ENCODE results near the gene TTPAL. TPM values are rescaled to one million over a fixed set of nuclear protein-coding genes. Genes with fewer than 3 reads are reported as not detected.
A peak's percentile ranks its signal among the peaks of the same experiment; 100 is the strongest.

The TTPAL gene
- total and polyA plus RNA-seq, 9 of the 15 experiments (the other 6 are each of a cell fraction or from before 2014, with no cell fraction given) = 1.1 to 7.0 (median 2.6) TPM

DNA sequence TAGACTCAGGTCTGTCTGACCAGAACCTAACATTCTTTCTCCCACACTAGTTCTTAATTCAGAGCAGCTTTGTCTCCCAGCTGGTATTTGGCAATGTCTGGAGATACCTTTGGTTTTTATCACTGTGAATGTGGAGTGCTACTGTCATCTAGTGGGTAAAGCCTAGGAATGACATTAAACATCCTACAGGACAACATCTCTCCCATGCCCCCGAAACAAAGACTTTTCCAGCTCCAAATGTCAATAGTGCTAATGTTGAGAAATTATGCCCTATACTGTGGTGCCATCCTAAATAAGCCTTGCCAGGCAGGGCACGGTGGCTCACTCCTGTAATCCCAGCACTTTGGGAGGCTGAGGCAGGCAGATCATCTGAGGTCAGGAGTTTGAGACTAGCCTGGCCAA is 4.2 kb upstream of the TTPAL start:
- Histone ChIP-seq H4K20me1 (replicated peaks; ENCODE audit: control insufficient read depth, insufficient read depth, low read length) (no peaks in the 10 kb centered on the region), H3K9me3 (replicated peaks; ENCODE audit: control insufficient read depth, insufficient read depth, low read depth, low read length) (no peaks in the 10 kb centered on the region), H3K4me1 (replicated peaks in 1 of 2; ENCODE audit: control insufficient read depth in 2 of 2, insufficient read depth in 2 of 2, low read length in 2 of 2) (peaks cover 7 to 13% of the 10 kb centered on the region in 2 experiments; a peak in 4 of 5 replicates), H2AFZ (ENCODE audit: low read depth, low read length) (no peak overlapping the region), H3K9ac (ENCODE audit: insufficient read depth in 1 of 2, low read depth in 2 of 2, low read length in 2 of 2) (no peak overlapping the region), H3K27ac (ENCODE audit: extremely low read depth, low read depth, low read length) (no peak overlapping the region), H3K27me3 (ENCODE audit: control insufficient read depth in 2 of 2, insufficient read depth in 2 of 2, low read length in 2 of 2) (peaks cover 22% of the 10 kb centered on the region in 2 experiments), H3K79me2 (ENCODE audit: control insufficient read depth, insufficient read depth, low read length) (peaks cover 7% of the 10 kb centered on the region; the same call in 1 of the 3 replicates), H3K9me1 (ENCODE audit: control insufficient read depth, insufficient read depth, low read length) (no peaks in the 10 kb centered on the region), H3K4me2 (ENCODE audit: insufficient read depth, low read length) (no peak overlapping the region), H3K36me3 (ENCODE audit: control insufficient read depth, insufficient read depth, low read length) (no peaks in the 10 kb centered on the region), H3K4me3 (no peak overlapping the region)
- CTCF ChIA-PET (ENCODE audit: low intra/inter-chr PET ratio) = interaction anchor here (1.3 to 1.4 kb wide), 2 partner anchors 83 to 255 kb away, joined by 3 to 4 read pairs; no protein-coding TSS in a partner anchor
- BruUV-seq (replicated peaks) = no TSS peak
- 5% methylated on average over 2 of the region's 2 CpGs for WGBS (ENCODE audit: insufficient coverage, low coverage, missing lambda C conversion rate)
- POLR2A ChIA-PET = interaction anchor here (1.0 kb wide), 1 partner anchor 17 kb away, joined by 3 read pairs; no protein-coding TSS in a partner anchor
- ATAC-seq (no peak), FAIRE-seq (no peak), DNase-seq (ENCODE audit: extremely low read depth in 1 of 4, low spot score in 3 of 4) (peak in 1 of 4 experiments; percentile 16)
- in situ Hi-C loops (cut with MboI) = no loop called here
- intact Hi-C loops (cut with micrococcal nuclease) = loop anchor here (5.0 kb wide), 1 partner anchor 159 kb away; the partner anchor contains the start of gene FITM2
- TF ChIP-seq PHF8 (IDR thresholded peaks at IDR 0.05; ENCODE audit: borderline replicate concordance, low read length) (no peak), RBM39 (optimal IDR thresholded peaks at IDR 0.05; ENCODE audit: low read depth, low read length) (no peak), ETS2 (tag; IDR thresholded peaks at IDR 0.05; ENCODE audit: borderline replicate concordance, poor library complexity, severe bottlenecking) (no peak), SMC3 (conservative IDR thresholded peaks at IDR 0.05; ENCODE audit: insufficient read depth, low read depth, low read length) (0 out of 2 replicates have a peak, but pooled peaks have one; percentile 24), SAFB (IDR thresholded peaks at IDR 0.05; ENCODE audit: borderline replicate concordance, low read depth, low read length) (no peak), ZNF12 (CRISPR knock-in tag; IDR thresholded peaks at IDR 0.05) (no peak), SPI1 (IDR thresholded peaks at IDR 0.05; ENCODE audit: borderline replicate concordance, low read depth, low read length) (no peak), GATAD2B (IDR thresholded peaks at IDR 0.05; ENCODE audit: borderline replicate concordance) (no peak), RAD21 (CRISPR knock-in tag; conservative IDR thresholded peaks at IDR 0.05 in 1 of 2, IDR thresholded peaks at IDR 0.05 in 1 of 2) (peak; percentile 53 to 76), SRSF7 (optimal IDR thresholded peaks at IDR 0.05; ENCODE audit: low read depth, low read length) (no peak), CEBPG (CRISPR knock-in tag; IDR thresholded peaks at IDR 0.05) (no peak), CEBPG (tag; conservative IDR thresholded peaks at IDR 0.05 in 1 of 2, IDR thresholded peaks at IDR 0.05 in 1 of 2) (peak in 1 of 2 experiments; percentile 23; a peak in 1 of 4 replicates), CEBPB (tag; IDR thresholded peaks at IDR 0.05) (peak; percentile 47; the same call in 1 of the 2 replicates), ZKSCAN1 (IDR thresholded peaks at IDR 0.05; ENCODE audit: low read depth, low read length) (no peak), SMAD2 (IDR thresholded peaks at IDR 0.05; ENCODE audit: low read depth, low read length) (no peak), SOX6 (IDR thresholded peaks at IDR 0.05) (no peak)
- TF ChIP-seq, protein P1, sequence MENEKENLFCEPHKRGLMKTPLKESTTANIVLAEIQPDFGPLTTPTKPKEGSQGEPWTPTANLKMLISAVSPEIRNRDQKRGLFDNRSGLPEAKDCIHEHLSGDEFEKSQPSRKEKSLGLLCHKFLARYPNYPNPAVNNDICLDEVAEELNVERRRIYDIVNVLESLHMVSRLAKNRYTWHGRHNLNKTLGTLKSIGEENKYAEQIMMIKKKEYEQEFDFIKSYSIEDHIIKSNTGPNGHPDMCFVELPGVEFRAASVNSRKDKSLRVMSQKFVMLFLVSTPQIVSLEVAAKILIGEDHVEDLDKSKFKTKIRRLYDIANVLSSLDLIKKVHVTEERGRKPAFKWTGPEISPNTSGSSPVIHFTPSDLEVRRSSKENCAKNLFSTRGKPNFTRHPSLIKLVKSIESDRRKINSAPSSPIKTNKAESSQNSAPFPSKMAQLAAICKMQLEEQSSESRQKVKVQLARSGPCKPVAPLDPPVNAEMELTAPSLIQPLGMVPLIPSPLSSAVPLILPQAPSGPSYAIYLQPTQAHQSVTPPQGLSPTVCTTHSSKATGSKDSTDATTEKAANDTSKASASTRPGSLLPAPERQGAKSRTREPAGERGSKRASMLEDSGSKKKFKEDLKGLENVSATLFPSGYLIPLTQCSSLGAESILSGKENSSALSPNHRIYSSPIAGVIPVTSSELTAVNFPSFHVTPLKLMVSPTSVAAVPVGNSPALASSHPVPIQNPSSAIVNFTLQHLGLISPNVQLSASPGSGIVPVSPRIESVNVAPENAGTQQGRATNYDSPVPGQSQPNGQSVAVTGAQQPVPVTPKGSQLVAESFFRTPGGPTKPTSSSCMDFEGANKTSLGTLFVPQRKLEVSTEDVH (IDR thresholded peaks at IDR 0.05; ENCODE audit: low read depth, partially characterized antibody) = no peak
- TF ChIP-seq, protein P2, sequence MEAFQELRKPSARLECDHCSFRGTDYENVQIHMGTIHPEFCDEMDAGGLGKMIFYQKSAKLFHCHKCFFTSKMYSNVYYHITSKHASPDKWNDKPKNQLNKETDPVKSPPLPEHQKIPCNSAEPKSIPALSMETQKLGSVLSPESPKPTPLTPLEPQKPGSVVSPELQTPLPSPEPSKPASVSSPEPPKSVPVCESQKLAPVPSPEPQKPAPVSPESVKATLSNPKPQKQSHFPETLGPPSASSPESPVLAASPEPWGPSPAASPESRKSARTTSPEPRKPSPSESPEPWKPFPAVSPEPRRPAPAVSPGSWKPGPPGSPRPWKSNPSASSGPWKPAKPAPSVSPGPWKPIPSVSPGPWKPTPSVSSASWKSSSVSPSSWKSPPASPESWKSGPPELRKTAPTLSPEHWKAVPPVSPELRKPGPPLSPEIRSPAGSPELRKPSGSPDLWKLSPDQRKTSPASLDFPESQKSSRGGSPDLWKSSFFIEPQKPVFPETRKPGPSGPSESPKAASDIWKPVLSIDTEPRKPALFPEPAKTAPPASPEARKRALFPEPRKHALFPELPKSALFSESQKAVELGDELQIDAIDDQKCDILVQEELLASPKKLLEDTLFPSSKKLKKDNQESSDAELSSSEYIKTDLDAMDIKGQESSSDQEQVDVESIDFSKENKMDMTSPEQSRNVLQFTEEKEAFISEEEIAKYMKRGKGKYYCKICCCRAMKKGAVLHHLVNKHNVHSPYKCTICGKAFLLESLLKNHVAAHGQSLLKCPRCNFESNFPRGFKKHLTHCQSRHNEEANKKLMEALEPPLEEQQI (IDR thresholded peaks at IDR 0.05) = no peak

All from K562 (cell line).